Superior temporal gyrus (tissue), 1 donor: ENCODE measurements around the gene TMEM165.
A peak's percentile ranks its signal among the peaks of the same experiment; 100 is the strongest.

Experiments
- DNase-seq: peaks from one replicate; pipeline ENCODE4 v3.0.0-alpha.2; 2016; ENCODE audit errors: extremely low spot score

Gene TMEM165

DNA sequence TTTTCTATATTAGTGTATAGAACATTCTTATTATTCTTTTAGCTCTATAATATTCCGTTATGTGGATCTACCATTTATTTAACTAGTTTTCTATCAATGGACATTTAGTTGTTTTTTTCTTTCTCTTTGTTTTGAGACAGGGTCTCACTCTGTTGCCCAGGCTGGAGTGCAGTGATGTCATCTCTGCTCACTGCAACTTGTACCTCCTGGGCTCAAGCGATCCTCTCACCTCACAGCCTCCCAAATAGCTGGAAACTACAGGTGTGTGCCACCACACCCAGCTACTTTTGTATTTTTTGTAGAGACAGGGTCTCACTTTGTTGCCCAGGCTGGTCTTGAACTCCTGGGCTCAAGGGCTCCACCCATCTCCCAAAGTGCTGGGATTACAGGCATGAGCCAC is 10.8 kb downstream of the TMEM165 start:
- no peak for DNase-seq

GRCh38 chr4:55407119-55407518 is 11.4 kb downstream of the TMEM165 start:
- DNase-seq, result no peak

DNA sequence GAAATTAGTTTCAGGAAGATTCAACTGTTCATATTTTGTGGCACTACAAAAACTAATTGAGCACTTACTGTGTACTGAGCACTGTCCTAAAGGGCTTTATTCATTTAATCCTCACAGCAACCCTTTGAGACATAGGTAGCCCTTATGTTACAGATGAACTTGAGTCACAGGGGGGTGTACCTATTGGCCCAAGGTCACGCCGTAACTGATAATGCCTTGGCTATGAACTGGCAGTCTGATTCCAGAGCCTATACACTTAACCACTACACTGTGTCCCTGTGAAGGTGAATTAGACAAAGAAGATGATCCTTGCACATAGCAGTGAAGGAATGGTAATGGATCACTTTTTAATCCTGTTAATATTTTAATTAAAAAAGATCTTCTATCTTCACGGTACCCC is 12.0 kb downstream of the TMEM165 start:
- no peak for DNase-seq

GRCh38 chr4:55409468-55410171 is 13.9 kb downstream of the TMEM165 start:
- DNase-seq, result peak; percentile 65

- DNase-seq, result no peak
Observed at GRCh38 chr4:55410431-55410830, 14.7 kb downstream of the TMEM165 start.

GRCh38 chr4:55411621-55412020 is 15.9 kb downstream of the TMEM165 start:
- DNase-seq, result no peak

DNA sequence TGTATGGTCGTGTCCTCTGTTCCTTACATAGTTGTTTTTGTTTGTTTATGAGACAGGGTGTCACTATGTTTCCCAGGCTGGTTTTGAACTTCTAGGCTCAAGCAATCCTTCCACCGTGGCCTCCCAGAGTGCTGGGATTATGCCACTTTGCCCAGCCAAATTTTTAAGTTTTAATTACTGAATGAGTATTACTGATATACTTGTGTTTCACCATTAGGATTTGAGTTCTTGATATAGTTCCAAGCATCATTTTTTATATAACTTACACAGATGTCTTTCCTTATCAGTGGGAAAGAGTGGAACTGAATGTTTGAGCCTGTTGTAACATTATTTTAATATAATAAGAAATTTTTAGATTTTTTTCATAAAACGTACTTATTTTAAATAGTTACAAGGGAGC is 20.4 kb downstream of the TMEM165 start:
- DNase-seq, result no peak

GRCh38 chr4:55424791-55425190 is 29.0 kb downstream of the TMEM165 start:
- peak; percentile 35 for DNase-seq

GRCh38 chr4:55431710-55432336 is 36.1 kb downstream of the TMEM165 start:
- no peak for DNase-seq

GRCh38 chr4:55435141-55435841 is 39.5 kb downstream of the TMEM165 start:
- no peak for DNase-seq

GRCh38 chr4:55437356-55437796 is 41.6 kb downstream of the TMEM165 start:
- DNase-seq, result no peak

- DNase-seq, result no peak
Observed at GRCh38 chr4:55437823-55438222, 42.1 kb downstream of the TMEM165 start.

- no peak for DNase-seq
Observed at GRCh38 chr4:55438314-55438713, 42.6 kb downstream of the TMEM165 start.

GRCh38 chr4:55439023-55439422 is 43.3 kb downstream of the TMEM165 start:
- DNase-seq, result no peak

DNA sequence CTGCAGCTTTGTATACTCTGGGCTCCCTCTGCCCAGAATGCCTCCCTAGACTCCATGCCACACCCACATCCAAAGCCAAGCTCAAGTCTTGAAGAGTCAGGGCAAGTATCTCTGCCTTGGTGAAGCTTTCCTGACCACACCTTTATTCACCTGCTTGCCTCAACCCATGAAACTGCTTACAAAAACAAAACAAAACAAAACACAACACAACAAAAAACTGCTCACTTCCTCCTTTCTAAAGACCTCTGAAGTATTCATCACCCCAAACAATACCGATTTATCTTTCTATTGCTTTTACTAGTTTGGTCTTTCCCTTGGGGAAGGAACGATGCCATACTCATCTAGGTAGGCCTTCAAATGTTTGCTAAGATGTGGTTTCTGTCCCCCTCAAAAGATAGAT is 45.0 kb downstream of the TMEM165 start:
- no peak for DNase-seq

DNA sequence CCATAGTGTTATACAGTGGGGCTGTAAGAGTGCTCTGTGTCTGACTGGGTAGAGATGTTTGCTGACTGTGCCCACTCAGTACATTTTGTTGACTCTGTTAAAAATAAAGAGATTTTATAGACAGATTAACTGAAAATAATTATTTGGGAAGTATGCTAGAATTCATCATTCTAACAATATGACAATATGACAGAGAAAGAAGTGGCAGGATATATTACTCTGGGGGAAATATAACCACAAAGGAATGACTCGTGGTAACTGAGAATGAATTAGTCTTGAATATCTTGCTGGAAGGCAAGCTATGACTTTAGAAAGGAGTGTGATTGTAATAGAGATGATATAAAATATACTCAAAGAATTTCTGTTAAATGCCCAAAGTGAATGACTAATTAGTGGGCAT is 46.8 kb downstream of the TMEM165 start:
- no peak for DNase-seq

DNA sequence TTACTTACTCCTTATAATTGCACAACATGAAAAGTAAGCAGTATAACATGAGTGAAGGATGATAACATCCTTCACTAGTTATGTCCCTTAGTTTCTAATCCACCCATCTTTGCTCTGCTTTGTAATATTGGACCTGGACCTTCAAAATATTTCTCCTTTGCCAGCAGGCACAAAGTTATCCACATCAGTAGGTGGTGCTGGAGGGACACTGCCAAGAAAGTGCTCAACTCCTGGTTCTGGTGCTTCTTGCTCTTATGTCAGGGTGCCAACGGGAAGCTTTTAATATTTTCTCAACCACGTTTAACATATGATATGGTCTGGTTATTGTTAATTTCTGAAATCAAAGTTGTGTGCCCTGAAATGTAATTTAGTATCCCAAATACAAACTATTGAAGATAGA is 49.1 kb downstream of the TMEM165 start:
- DNase-seq, result no peak

DNA sequence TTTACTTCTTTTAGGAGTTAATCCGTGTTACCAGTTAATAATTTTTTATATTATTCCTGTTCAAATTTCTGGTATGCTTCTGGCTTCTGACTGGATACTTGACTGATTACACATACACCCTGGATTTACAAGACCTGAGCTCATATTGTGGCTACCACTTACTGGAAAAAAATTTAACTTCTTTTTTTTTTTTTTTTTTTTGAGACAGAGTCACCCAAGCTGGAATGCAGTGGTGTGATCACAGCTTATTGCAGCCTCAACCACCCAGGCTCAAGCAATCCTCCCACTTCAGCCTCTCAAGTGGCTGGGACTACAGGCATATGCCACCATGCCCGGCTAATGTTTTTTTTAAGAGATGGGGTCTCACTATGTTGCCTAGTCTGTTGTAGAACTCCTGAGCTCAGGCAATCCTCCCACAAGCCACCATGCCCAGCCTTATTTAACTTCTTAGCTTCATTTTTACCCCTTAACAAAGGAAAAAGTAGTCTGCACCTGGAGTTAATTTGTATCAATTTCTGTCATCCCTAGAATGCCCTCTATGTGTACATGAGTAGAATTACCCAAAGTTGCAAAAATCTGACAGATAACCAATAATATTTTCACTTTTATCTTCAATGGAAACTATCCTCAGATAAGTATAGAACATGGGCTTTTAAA is 50.3 kb downstream of the TMEM165 start:
- DNase-seq, result no peak

- no peak for DNase-seq
Observed at GRCh38 chr4:55446578-55446922, 50.8 kb downstream of the TMEM165 start.

DNA sequence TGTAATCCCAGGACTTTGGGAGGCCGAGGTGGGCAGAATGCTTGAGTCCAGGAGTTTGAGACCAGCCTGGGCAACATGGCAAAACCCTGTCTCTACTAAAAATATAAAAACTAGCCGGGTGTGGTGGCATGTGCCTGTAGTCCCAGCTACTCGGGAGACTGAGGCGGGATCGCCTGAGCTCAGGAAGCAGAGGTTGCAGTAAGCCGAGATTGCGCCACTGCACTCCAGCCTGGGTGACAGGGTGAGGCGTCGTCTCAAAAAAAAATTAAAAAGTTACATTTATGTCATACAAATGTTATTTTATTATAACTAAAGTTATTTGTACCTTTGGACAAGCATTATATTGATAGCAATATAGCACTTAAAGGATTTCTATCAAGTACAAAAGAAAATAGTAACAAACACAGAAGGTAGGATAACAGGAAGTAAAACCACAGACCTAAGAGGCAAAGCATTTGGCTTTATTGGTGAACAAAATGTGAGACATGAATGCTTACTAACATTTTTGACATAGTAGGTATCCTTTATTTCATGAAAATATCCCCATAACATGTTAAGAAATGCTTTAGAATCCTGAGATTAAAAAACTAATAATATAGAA is 51.5 kb downstream of the TMEM165 start:
- no peak for DNase-seq

DNA sequence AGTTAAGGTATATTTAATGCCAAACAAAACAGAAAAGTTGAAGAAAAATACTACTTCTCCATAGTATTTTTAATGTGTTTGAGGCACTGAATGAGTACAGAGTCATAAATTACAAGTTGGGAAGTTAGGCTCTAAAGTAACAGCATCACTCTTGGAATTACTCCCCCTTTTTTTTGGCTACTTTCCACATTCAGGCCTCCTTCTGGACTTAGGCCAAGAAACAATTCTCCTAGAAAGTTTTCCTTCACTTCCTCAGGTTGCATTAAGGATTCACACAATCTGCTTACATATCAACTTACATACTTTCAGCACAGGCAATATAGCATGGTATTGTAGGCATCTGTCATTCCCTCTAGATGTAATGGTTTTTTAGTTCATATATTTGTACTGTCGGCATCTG is 52.1 kb downstream of the TMEM165 start:
- DNase-seq, result no peak

DNA sequence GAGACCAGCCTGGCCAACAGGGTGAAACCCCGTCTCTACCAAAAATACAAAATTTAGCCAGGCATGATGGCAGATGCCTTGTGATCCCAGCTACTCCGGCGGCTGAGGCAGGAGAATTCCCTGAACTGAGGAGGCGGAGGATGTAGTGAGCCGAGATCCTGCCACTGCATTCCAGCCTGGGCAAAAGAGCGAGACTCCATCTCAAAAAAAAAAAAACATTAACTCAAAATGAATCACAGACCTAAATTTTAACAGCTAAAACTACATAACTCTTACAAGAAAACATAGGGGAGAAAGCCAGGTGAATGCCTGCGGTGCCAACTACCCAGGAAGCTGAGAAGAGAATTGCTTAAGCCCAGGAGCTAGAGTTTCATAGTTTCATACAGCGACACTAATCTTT is 54.8 kb downstream of the TMEM165 start:
- DNase-seq, result no peak
